ENCODE measurements around the gene ZNF841. TPM values are rescaled to one million over a fixed set of nuclear protein-coding genes. Genes with fewer than 3 reads are reported as not detected.
A peak's percentile ranks its signal among the peaks of the same experiment; 100 is the strongest.

Gene ZNF841
- total and polyA plus RNA-seq, 9 of the 15 experiments (the other 6 are each of a cell fraction or from before 2014, with no cell fraction given) = 3.1 to 17.1 (median 11.0) TPM

- TF ChIP-seq, protein P1, sequence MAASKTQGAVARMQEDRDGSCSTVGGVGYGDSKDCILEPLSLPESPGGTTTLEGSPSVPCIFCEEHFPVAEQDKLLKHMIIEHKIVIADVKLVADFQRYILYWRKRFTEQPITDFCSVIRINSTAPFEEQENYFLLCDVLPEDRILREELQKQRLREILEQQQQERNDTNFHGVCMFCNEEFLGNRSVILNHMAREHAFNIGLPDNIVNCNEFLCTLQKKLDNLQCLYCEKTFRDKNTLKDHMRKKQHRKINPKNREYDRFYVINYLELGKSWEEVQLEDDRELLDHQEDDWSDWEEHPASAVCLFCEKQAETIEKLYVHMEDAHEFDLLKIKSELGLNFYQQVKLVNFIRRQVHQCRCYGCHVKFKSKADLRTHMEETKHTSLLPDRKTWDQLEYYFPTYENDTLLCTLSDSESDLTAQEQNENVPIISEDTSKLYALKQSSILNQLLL (CRISPR knock-in tag; IDR thresholded peaks at IDR 0.05; ENCODE audit: borderline replicate concordance) = no peak
- TF ChIP-seq, protein P2, sequence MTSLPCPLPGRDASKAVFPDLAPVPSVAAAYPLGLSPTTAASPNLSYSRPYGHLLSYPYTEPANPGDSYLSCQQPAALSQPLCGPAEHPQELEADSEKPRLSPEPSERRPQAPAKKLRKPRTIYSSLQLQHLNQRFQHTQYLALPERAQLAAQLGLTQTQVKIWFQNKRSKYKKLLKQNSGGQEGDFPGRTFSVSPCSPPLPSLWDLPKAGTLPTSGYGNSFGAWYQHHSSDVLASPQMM (CRISPR knock-in tag; IDR thresholded peaks at IDR 0.05) = no peak
- TF ChIP-seq FOXK1 (CRISPR knock-in tag; IDR thresholded peaks at IDR 0.05; ENCODE audit: borderline replicate concordance) = no peak
- TF ChIP-seq ADNP (tag; IDR thresholded peaks at IDR 0.05) = no peak
- TF ChIP-seq PBX2 (CRISPR knock-in tag; IDR thresholded peaks at IDR 0.05; ENCODE audit: low read depth) = no peak
- TF ChIP-seq PBX2 (tag; conservative IDR thresholded peaks at IDR 0.05; ENCODE audit: low read depth) = no peak
- TF ChIP-seq ARID1B (IDR thresholded peaks at IDR 0.05) = 0 out of 2 replicates have a peak, but pooled peaks have one; percentile 21
- no peak for TF ChIP-seq SAP30 (IDR thresholded peaks at IDR 0.05; ENCODE audit: borderline replicate concordance, insufficient read depth, low read depth, low read length, poor library complexity, severe bottlenecking)
- TF ChIP-seq, protein P3, sequence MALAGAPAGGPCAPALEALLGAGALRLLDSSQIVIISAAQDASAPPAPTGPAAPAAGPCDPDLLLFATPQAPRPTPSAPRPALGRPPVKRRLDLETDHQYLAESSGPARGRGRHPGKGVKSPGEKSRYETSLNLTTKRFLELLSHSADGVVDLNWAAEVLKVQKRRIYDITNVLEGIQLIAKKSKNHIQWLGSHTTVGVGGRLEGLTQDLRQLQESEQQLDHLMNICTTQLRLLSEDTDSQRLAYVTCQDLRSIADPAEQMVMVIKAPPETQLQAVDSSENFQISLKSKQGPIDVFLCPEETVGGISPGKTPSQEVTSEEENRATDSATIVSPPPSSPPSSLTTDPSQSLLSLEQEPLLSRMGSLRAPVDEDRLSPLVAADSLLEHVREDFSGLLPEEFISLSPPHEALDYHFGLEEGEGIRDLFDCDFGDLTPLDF (CRISPR knock-in tag; IDR thresholded peaks at IDR 0.05) = no peak
- TF ChIP-seq FOXO4 (CRISPR knock-in tag; IDR thresholded peaks at IDR 0.05) = no peak
- TF ChIP-seq ZBTB43 (CRISPR knock-in tag; IDR thresholded peaks at IDR 0.05) = no peak
- no peak for TF ChIP-seq RAD51 (IDR thresholded peaks at IDR 0.05; ENCODE audit: borderline replicate concordance, low read depth)
- no peak for TF ChIP-seq ARID3B (CRISPR knock-in tag; IDR thresholded peaks at IDR 0.05; ENCODE audit: borderline replicate concordance)
- peak; percentile 19; the same call in 1 of the 2 replicates for TF ChIP-seq ATF7 (IDR thresholded peaks at IDR 0.05)
- no peak for TF ChIP-seq HMG20B (CRISPR knock-in tag; IDR thresholded peaks at IDR 0.05)
Observed at GRCh38 chr19:52095172-52096014, at the start of gene ZNF841 (continued).
